Suppressor macrophage (primary cell): Measurements from ENCODE around the gene GMCL2.
A peak's percentile ranks its signal among the peaks of the same experiment; 100 is the strongest.

Source experiments
- DNase-seq, 4 experiments: peaks; one replicate each; pipeline ENCODE4 v3.0.0-alpha.2; 2020 to 2022

Gene GMCL2

GRCh38 chr5:178221282-178221681 is 34.1 kb upstream of the GMCL2 start:
- peak; percentile 66 to 86 (median 74) for DNase-seq

- no peak for DNase-seq
These were observed 31.7 kb upstream of the GMCL2 start for GRCh38 chr5:178218827-178219226.

- DNase-seq: no peak
These were observed 31.1 kb upstream of the GMCL2 start for GRCh38 chr5:178218237-178218776.

DNA sequence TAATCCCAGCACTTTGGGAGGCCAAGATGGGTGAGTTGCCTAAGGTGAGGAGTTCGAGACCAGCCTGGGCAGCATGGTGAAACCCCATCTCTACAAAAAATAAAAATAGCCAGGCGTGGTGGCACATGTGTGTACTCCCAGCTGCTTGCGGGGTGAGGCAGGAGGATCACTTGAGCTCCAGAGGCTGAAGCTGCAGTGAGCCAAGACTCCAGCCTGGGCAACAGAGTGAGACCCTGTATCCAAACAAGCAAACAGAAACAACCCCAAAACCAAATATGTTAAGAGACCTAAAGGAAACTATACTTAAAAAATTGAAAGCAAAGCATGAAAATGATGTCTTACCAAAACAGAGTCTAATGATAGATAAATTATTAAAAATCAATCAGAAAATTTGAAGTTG is 29.6 kb upstream of the GMCL2 start:
- DNase-seq: no peak

DNA sequence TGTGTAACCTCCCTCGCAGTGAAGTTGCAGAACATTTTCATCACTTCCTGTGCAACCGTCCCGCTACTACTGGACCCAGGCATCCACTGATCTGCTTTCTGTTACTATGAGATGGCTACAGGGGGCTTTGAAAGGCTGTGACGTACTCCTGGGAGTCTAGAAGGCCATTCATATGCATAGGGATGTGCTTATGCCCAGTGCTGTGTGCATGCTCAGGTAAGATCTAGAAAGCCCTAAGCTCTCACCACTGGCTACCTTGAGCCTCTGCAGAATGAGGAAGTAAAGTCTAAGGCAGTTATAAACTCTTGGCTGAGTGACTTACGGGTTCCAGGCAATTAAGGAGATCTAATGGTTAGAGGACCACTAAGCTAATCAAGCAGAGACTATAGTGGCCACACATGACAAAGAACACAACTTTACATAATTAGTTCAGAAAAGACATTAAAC is 28.9 kb upstream of the GMCL2 start:
- DNase-seq: no peak

- DNase-seq: peak in 1 of 4 experiments; percentile 30
These were observed 28.3 kb upstream of the GMCL2 start for GRCh38 chr5:178215280-178216002.

GRCh38 chr5:178214160-178214803 is 27.1 kb upstream of the GMCL2 start:
- DNase-seq: no peak

GRCh38 chr5:178213748-178214151 is 26.6 kb upstream of the GMCL2 start:
- no peak for DNase-seq

GRCh38 chr5:178213003-178213461 is 25.9 kb upstream of the GMCL2 start:
- DNase-seq: no peak

GRCh38 chr5:178212241-178213002 is 25.3 kb upstream of the GMCL2 start:
- DNase-seq: no peak

- no peak for DNase-seq
These were observed 24.2 kb upstream of the GMCL2 start for GRCh38 chr5:178211095-178212048.

- no peak for DNase-seq
These were observed 23.5 kb upstream of the GMCL2 start for GRCh38 chr5:178210686-178211085.

DNA sequence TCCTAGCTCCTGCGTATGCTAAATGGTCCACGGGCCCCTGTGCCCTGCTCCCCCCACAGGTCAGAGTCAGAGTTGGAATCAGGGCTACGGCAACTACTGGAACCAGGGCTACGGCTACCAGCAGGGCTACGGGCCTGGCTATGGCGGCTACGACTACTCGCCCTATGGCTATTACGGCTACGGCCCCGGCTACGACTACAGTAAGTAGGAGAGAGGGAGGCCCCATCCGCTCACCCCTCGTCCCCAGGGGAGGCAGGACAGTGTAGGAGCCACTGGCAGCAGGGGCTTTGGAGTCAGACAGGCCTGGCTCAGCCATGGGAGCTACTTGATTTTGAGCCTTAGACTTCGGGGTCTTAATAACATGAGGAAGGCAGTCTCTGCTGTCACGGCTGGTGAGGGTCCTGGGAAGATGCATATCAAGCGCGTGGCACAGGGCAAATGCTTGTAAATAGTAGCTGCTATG is 22.9 kb upstream of the GMCL2 start:
- no peak for DNase-seq

- no peak for DNase-seq
These were observed 22.3 kb upstream of the GMCL2 start for GRCh38 chr5:178209334-178210072.

- DNase-seq: no peak
These were observed 21.5 kb upstream of the GMCL2 start for GRCh38 chr5:178208540-178209227.

DNA sequence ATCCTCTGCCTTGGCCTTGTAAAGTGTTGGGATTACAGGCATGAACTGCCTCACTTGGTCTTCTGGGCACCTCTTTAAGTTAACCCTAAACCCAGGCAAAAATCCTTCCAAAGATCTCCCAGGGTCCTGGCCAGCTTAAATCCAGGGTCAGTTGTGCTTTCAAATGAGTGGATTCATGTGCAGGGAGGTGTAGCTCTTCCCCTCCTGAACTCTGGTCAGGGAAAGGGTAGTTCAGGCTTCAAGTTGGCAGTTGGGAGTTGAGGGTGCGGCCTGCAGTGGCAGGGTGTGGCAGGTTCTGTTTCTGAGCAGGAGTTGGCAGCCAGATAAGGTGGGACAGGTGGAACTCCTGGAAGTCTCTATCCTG is 20.7 kb upstream of the GMCL2 start:
- DNase-seq: no peak

DNA sequence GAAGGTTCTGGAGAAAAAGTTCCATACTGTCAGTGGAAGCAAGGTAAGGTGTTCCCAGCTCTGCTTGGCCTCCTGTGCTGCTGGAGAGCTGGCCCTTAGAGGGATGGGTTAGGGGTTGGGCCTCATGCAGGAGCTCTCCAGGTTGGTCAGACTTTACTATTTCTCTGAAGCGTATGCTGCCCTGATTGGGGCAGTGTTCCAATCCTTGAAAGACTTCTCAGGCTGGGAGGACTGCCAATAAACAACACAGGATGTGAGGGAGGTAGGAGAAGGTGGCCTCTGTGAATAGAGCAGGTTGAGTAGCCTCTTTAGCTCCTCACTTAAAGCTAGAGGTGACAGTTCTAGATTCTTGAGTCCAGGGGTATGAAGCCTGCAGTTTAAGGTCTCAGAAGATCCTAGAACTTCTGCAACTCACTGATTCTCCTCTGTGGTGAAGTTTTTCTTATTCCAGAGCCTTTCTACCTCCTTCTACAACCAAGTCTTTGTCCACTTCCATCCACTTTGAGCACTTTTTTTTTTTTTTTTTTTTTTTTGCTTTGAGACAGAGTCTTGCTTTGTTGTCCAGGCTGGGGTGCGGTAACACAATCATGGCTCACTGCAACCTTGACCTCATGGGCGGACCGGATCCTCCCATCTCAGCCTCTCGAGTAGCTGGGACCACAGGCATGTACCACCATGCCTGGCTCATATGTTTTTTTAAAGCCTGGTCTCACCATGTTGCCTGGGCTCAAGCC is 20.2 kb upstream of the GMCL2 start:
- DNase-seq: no peak

DNA sequence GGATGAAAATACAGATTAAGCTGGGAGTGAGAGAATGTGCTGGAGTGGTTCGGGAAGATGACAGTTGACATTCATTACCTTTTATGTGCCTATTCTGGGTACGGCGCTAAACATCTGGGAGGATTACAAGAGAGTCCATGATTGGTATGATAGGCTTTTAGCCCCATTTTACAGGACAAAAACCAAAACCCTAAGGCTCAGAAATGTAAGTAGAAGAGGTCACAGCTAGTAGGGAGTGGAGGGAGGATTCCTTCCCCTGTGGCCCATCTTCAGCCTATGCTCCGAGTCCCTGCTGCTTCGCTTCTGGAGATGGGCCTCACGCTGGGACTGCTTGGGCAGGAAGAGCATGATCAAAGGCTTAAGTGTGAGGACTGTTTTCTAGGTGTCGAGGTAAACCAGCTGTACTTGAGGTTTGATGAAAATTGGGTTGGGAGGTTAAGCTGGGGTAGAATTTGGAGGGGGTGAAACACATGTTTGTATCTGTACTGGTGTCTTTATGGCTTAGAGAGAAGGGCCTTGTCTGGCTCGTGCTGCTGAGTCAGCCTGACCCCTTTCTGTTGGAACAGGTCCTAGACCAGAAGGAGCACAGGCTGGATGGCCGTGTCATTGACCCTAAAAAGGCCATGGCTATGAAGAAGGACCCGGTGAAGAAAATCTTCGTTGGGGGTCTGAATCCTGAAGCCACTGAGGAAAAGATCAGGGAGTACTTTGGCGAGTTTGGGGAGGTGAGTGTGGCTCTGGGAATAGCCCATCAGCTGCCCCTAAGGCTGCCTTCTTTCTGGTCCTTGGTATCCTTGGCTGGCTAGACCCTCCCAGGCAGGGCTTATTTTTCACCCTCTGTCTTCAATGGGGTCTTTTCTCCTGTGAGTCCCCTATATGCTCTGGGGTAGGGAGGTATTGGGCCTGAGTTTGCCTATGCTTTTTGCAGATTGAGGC is 19.3 kb upstream of the GMCL2 start:
- DNase-seq: no peak

DNA sequence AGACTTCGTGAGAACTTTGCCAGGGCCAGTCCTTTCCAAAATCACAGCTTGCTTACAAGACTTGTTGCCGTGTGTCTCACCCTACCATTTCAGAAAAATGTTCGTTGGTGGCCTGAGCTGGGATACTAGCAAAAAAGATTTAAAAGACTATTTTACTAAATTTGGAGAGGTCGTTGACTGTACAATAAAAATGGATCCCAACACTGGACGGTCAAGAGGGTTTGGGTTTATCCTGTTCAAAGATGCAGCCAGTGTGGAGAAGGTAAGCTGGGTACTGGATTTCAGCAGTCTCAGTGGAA is 18.5 kb upstream of the GMCL2 start:
- no peak for DNase-seq
